Smooth muscle cell (in vitro differentiated cells): ENCODE results near the gene ANKRD40CL. TPM values are rescaled to one million over a fixed set of nuclear protein-coding genes. Genes with fewer than 3 reads are reported as not detected.

Experiments used
- DNase-seq: peaks from one replicate; lab custom pipeline; 2025; ENCODE audit not compliant: unreplicated experiment; lab: John Stamatoyannopoulos, UW
- H2AFZ ChIP-seq: fragments of 200-600 bp; sonication (generic); 2 replicates; pipeline ENCODE4 v1.6.0; 2016; ENCODE audit warnings: antibody characterized with exemption, low read depth, mild to moderate bottlenecking
- H3F3A ChIP-seq: fragments of 200-600 bp; sonication (generic); 2 replicates; pipeline ENCODE4 v1.6.0; 2017; ENCODE audit warnings: antibody characterized with exemption, low read depth
- H3K27ac ChIP-seq: fragments of 200-600 bp; sonication (generic); 2 replicates; pipeline ENCODE4 v1.5.1; 2016; ENCODE audit warnings: low read depth, mild to moderate bottlenecking
- H3K27me3 ChIP-seq: fragments of 200-600 bp; sonication (generic); 2 replicates; pipeline ENCODE4 v1.6.1; 2016; ENCODE audit warnings: low read depth, mild to moderate bottlenecking
- H3K36me3 ChIP-seq: fragments of 200-600 bp; sonication (generic); 2 replicates; pipeline ENCODE4 v1.5.1; 2016; ENCODE audit warnings: low read depth
- H3K4me1 ChIP-seq: fragments of 200-600 bp; sonication (generic); 2 replicates; pipeline ENCODE4 v1.5.1; 2016; ENCODE audit warnings: low read depth
- H3K4me2 ChIP-seq: fragments of 200-600 bp; sonication (generic); 2 replicates; pipeline ENCODE4 v1.6.0; 2016; ENCODE audit warnings: mild to moderate bottlenecking
- H3K4me3 ChIP-seq: fragments of 200-600 bp; sonication (generic); 2 replicates; pipeline ENCODE4 v1.5.1; 2016; ENCODE audit warnings: mild to moderate bottlenecking
- H3K79me2 ChIP-seq: fragments of 200-600 bp; sonication (generic); 2 replicates; pipeline ENCODE4 v1.6.0; 2016; ENCODE audit warnings: low read depth, mild to moderate bottlenecking
- H3K9ac ChIP-seq: fragments of 200-600 bp; sonication (generic); 2 replicates; pipeline ENCODE4 v1.6.0; 2016; ENCODE audit warnings: low read depth
- H3K9me3 ChIP-seq: fragments of 200-600 bp; sonication (generic); replicated peaks from 2 replicates; pipeline ENCODE4 v1.5.1; 2016; ENCODE audit warnings: low read depth
- H4K20me1 ChIP-seq: fragments of 200-600 bp; sonication (generic); 2 replicates; pipeline ENCODE4 v1.6.0; 2016; ENCODE audit warnings: low read depth
- WGBS: methylation state at CpG from one replicate; pipeline ENCODE4 v1.1.7; 2016; ENCODE audit warnings: low lambda C conversion rate; 5-methylcytosine and 5-hydroxymethylcytosine counted together
- polyA plus RNA-seq: library from polyadenylated mRNA; unstranded; fragments of >200 nt; fragmentation: Nextera tagmentation; extraction: Ambion mirVana; gene quantifications from 2 replicates; pipeline ENCODE4 v1.2.1, GENCODE V29; 2016
- total RNA-seq: library from RNA; depleted of rRNA; stranded (reverse); fragments of >200 nt; gene quantifications from 2 replicates; pipeline ENCODE4 v1.2.3, GENCODE V29; 2014
- TF ChIP-seq, protein P1 (sequence below): fragments of 200-600 bp; sonication (generic); IDR thresholded peaks from 2 replicates; pipeline ENCODE4 v1.5.1; 2017; ENCODE audit warnings: borderline replicate concordance, mild to moderate bottlenecking, antibody characterized with exemption; ENCODE audit not compliant: insufficient read depth, poor library complexity, severe bottlenecking

ANKRD40CL gene
- total and polyA plus RNA-seq, 2 experiments from 2014 or later: not detected

GRCh38 chr17:50766222-50767023 is 895 bp downstream of the ANKRD40CL start:
- H3K4me1 ChIP-seq: no peaks in the 10 kb centered on the region
- TF ChIP-seq, protein P1, sequence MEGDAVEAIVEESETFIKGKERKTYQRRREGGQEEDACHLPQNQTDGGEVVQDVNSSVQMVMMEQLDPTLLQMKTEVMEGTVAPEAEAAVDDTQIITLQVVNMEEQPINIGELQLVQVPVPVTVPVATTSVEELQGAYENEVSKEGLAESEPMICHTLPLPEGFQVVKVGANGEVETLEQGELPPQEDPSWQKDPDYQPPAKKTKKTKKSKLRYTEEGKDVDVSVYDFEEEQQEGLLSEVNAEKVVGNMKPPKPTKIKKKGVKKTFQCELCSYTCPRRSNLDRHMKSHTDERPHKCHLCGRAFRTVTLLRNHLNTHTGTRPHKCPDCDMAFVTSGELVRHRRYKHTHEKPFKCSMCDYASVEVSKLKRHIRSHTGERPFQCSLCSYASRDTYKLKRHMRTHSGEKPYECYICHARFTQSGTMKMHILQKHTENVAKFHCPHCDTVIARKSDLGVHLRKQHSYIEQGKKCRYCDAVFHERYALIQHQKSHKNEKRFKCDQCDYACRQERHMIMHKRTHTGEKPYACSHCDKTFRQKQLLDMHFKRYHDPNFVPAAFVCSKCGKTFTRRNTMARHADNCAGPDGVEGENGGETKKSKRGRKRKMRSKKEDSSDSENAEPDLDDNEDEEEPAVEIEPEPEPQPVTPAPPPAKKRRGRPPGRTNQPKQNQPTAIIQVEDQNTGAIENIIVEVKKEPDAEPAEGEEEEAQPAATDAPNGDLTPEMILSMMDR: no peak
- no peaks in the 10 kb centered on the region for H3K79me2 ChIP-seq
- no peaks in the 10 kb centered on the region for H3K9me3 ChIP-seq
- no peak overlapping the region for H3K4me2 ChIP-seq
- H3F3A ChIP-seq: no peaks in the 10 kb centered on the region
- no peak for DNase-seq
- H3K9ac ChIP-seq: no peak overlapping the region
- H2AFZ ChIP-seq: no peak overlapping the region
- H3K27ac ChIP-seq: no peak overlapping the region
- H3K36me3 ChIP-seq: no peaks in the 10 kb centered on the region
- WGBS: 87% methylated on average over 10 of the region's 10 CpGs
- no peak overlapping the region for H3K4me3 ChIP-seq
- H4K20me1 ChIP-seq: no peaks in the 10 kb centered on the region
- no peaks in the 10 kb centered on the region for H3K27me3 ChIP-seq

DNA sequence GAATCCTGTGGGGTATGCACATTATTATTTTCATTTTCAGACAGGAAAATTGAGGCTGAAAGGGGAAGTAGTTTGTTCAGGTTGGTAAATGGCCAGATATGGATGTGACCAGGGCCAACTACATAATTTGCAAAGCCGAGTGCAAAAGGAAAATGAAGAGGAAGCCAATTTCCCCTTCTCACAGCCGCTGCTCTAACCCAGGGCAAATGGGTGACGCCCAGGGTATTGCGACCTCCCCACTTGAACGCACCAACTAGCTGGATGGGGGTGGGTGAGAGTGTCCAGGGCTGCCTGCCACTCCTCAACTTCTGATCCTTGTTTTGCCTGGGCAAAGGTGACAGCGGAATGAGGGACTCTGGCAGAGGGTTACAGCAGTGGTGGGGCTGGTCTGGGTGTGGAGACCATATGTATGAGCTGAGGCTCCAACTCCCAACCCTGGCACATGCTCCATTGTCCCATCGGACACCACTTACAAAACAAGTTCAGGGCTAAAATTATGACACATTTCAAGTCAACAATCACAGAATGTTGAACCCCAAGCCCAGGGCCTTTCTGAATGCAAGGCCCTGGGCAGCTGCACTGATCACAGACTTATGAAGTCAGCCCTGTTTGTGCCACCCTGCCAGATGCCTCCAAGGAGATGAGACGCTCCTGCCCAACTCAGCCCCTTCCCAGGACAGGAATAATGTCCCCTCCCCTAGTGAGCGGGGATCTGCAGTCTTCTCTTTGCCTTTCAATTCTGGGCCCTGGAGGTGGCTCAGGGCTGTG is 1.7 kb downstream of the ANKRD40CL start:
- H3K27ac ChIP-seq: no peak overlapping the region
- no peaks in the 10 kb centered on the region for H3K79me2 ChIP-seq
- TF ChIP-seq, protein P1: no peak
- H3K9me3 ChIP-seq: no peaks in the 10 kb centered on the region
- H3K4me2 ChIP-seq: no peak overlapping the region
- no peaks in the 10 kb centered on the region for H4K20me1 ChIP-seq
- no peak overlapping the region for H2AFZ ChIP-seq
- H3K27me3 ChIP-seq: no peaks in the 10 kb centered on the region
- 89% methylated on average over 9 of the region's 9 CpGs for WGBS
- no peaks in the 10 kb centered on the region for H3F3A ChIP-seq
- H3K36me3 ChIP-seq: no peaks in the 10 kb centered on the region
- H3K4me1 ChIP-seq: no peaks in the 10 kb centered on the region
- no peak overlapping the region for H3K4me3 ChIP-seq
- no peak for DNase-seq
- no peak overlapping the region for H3K9ac ChIP-seq

- Histone ChIP-seq H3K4me2 (no peak overlapping the region), H3K79me2 (no peaks in the 10 kb centered on the region), H3K4me1 (no peaks in the 10 kb centered on the region), H3K27ac (no peak overlapping the region), H3K9ac (no peak overlapping the region), H3F3A (no peaks in the 10 kb centered on the region), H3K27me3 (no peaks in the 10 kb centered on the region), H3K36me3 (no peaks in the 10 kb centered on the region), H4K20me1 (no peaks in the 10 kb centered on the region), H2AFZ (no peak overlapping the region), H3K9me3 (no peaks in the 10 kb centered on the region), H3K4me3 (no peak overlapping the region)
- TF ChIP-seq, protein P1: no peak
- WGBS: 86% methylated on average over 2 of the region's 2 CpGs
- no peak for DNase-seq
Observed at GRCh38 chr17:50764734-50765149, 2.6 kb downstream of the ANKRD40CL start.
